Measurements from ENCODE around the gene PLCZ1.
"Not testable (repeated sequence)": the region's sequence is repeated elsewhere in the genome, so short reads cannot be mapped to it uniquely, and the experiment has no call there.

PLCZ1 gene

GRCh38 chr12:18737819-18738218 is at the start of gene PLCZ1, which contains the start of gene CAPZA3:
Gene PLCZ1 (minus strand): TSS chr12:18738012. CDS start chr12:18737371, 641 bp downstream.
Gene CAPZA3 (plus strand): TSS chr12:18738119. CDS start chr12:18738269, 150 bp downstream.
- in situ Hi-C loops (cut with HindIII; ENCODE audit: low pct_ligation_motif_present, low sequenced_read_pairs): no loop called here
- DNase-seq: no peak
- H3K27me3 ChIP-seq (replicated peaks): no peaks in the 10 kb centered on the region
- no peak within 1 kb of the TSS for H3K4me3 ChIP-seq (ENCODE audit: low read depth, low read length)
- no peak for TF ChIP-seq CTCF (IDR thresholded peaks at IDR 0.05; ENCODE audit: low read depth, low read length, missing control alignments)
- H3K27ac ChIP-seq: no peak within 1 kb of the TSS
- no peaks in the 10 kb centered on the region for H3K36me3 ChIP-seq (replicated peaks)

DNA sequence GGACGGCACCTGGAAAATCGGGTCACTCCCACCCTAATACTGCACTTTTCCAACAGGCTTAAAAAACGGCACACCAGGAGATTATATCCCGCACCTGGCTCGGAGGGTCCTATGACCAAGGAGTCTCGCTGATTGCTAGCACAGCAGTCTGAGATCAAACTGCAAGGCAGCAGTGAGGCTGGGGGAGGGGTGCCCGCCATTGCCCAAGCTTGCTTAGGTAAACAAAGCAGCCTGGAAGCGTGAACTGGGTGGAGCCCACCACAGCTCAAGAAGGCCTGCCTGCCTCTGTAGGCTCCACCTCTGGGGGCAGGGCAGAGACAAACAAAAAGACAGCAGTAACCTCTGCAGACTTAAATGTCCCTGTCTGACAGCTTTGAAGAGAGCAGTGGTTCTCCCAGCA is 47.7 kb upstream of the PLCZ1 start:
- H3K36me3 ChIP-seq (replicated peaks); DNase-seq; H3K4me3 ChIP-seq (ENCODE audit: low read depth, low read length); H3K27me3 ChIP-seq (replicated peaks); in situ Hi-C loops (cut with HindIII; ENCODE audit: low pct_ligation_motif_present, low sequenced_read_pairs); H3K27ac ChIP-seq: not testable (repeated sequence)

- Histone ChIP-seq H3K36me3 (replicated peaks) (no peaks in the 10 kb centered on the region), H3K27me3 (replicated peaks) (no peaks in the 10 kb centered on the region), H3K4me3 (ENCODE audit: low read depth, low read length) (no peak overlapping the region), H3K27ac (no peak overlapping the region)
- no peak for TF ChIP-seq CTCF (IDR thresholded peaks at IDR 0.05; ENCODE audit: low read depth, low read length, missing control alignments)
- in situ Hi-C loops (cut with HindIII; ENCODE audit: low pct_ligation_motif_present, low sequenced_read_pairs): no loop called here
- peak; percentile 6 for DNase-seq
Observed at GRCh38 chr12:18782827-18783226, 45.0 kb upstream of the PLCZ1 start.

DNA sequence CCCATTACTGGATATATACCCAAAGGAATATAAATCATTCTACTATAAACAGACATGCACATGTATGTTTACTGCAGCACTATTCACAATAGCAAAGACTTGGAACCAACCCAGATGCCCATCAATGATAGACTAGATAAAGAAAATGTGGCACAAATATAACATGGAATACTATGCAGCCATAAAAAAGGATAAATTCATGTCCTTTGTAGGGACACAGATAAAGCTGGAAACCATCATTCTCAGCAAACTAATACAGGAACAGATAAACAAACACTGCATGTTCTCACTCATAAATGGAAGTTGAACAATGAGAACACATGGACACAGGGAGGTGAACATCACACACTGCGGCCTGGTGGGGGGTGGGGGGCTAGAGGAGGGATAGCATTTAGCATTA is 28.7 kb upstream of the PLCZ1 start:
- DNase-seq; H3K27ac ChIP-seq; in situ Hi-C loops (cut with HindIII; ENCODE audit: low pct_ligation_motif_present, low sequenced_read_pairs); H3K36me3 ChIP-seq (replicated peaks); H3K27me3 ChIP-seq (replicated peaks); H3K4me3 ChIP-seq (ENCODE audit: low read depth, low read length): not testable (repeated sequence)

GRCh38 chr12:18755341-18755740 is 17.5 kb upstream of the PLCZ1 start:
- TF ChIP-seq CTCF (IDR thresholded peaks at IDR 0.05; ENCODE audit: low read depth, low read length, missing control alignments): no peak
- Histone ChIP-seq H3K27ac (no peak overlapping the region), H3K36me3 (replicated peaks) (no peaks in the 10 kb centered on the region), H3K27me3 (replicated peaks) (no peaks in the 10 kb centered on the region), H3K4me3 (ENCODE audit: low read depth, low read length) (no peak overlapping the region)
- DNase-seq: no peak
- in situ Hi-C loops (cut with HindIII; ENCODE audit: low pct_ligation_motif_present, low sequenced_read_pairs): no loop called here

DNA sequence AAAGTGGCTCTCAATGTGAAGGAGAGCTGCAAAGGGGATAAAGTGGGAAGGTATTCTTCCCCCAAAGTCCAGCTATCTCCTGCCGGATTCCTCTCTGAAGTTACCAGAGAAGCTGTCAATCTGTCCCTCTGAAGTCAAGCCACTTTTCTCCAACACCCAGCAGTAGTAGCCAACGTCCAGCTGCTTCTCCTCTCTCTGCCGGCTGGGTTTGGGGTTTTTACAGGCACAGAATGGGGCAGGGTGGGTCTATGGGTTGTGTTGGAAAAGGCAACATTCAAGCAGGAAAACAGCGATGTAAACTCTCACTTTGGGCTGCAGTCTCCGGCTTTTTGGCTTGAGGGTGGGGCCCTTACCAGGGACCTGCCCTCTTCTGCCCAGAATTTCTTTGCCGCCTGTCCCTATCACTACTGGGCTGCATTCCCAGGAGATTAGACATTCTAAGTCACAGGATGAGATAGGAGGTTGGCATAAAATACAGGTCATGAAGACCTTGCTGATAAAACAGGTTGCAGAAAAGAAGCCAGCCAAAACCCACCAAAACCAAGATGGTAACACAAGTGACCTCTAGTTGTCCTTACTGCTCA is 16.4 kb upstream of the PLCZ1 start:
- no peak overlapping the region for H3K4me3 ChIP-seq (ENCODE audit: low read depth, low read length)
- H3K36me3 ChIP-seq (replicated peaks): no peaks in the 10 kb centered on the region
- no peak for TF ChIP-seq CTCF (IDR thresholded peaks at IDR 0.05; ENCODE audit: low read depth, low read length, missing control alignments)
- H3K27me3 ChIP-seq (replicated peaks): no peaks in the 10 kb centered on the region
- no peak for DNase-seq
- no peak overlapping the region for H3K27ac ChIP-seq
- in situ Hi-C loops (cut with HindIII; ENCODE audit: low pct_ligation_motif_present, low sequenced_read_pairs): no loop called here

- in situ Hi-C loops (cut with HindIII; ENCODE audit: low pct_ligation_motif_present, low sequenced_read_pairs): no loop called here
- Histone ChIP-seq H3K27ac (peak overlapping the region; percentile 84), H3K4me3 (ENCODE audit: low read depth, low read length) (no peak overlapping the region), H3K27me3 (replicated peaks) (no peaks in the 10 kb centered on the region), H3K36me3 (replicated peaks) (no peaks in the 10 kb centered on the region)
- TF ChIP-seq CTCF (IDR thresholded peaks at IDR 0.05; ENCODE audit: low read depth, low read length, missing control alignments): no peak
- peak; percentile 15 for DNase-seq
Observed at GRCh38 chr12:18753481-18754123, 15.8 kb upstream of the PLCZ1 start.

All from brain microvascular endothelial cell (primary cell).